T-helper 2 cell treated with Interferon-gamma antibody and Interleukin-4, amounts not matched to agents 100 ng/mL and 5 ng/mL, for 36 hours (primary cell): ENCODE data around the gene NOP14. TPM values are rescaled to one million over a fixed set of nuclear protein-coding genes. Genes with fewer than 3 reads are reported as not detected.

Source experiments
- intact Hi-C: fragments of 100-400 bp; cut with micrococcal nuclease; formaldehyde crosslinking; loops from one replicate; pipeline ENCODE4 v1.15.1; 2023
- total RNA-seq: library from RNA; stranded (reverse); gene quantifications from 2 replicates; pipeline ENCODE4 v1.2.3, GENCODE V29; 2022

Gene NOP14
- total RNA-seq, 1 donor from 2014 or later = 64.6 TPM

DNA sequence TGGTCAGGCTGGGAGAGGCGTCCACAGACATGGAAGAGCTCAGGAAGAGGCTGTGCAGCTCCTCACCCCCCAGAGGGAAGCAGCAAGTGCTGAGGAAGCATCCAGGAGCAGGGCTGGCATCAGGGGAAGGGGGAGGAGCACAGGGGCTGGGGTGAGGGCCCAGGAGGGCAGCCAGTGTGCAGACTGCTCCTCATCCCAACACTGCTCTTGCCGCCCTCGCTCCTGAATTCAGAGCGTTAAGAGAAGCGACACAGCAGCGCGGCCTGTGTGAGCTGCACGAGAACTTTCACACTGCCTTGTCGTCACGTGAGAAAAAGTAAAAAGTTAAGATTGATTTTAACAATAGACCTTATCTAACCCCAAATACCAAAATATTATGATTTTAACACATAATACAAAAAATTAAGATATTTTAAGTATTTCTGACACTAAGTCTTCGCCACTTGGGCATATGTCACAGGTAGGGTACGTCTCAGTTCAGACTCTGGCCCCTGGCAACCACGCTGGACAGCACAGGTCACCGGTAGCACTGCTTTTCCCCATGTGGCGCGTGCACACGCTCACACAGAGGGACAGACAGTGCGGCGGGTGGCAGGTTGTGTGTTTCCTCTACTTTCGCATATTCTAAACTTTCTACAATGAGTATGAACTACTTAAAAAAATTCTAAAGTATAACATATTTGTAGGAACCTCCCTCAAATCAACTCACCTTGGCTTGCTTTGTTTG lies 19.7 kb downstream of the NOP14 start:
- intact Hi-C loops = no loop called here

DNA sequence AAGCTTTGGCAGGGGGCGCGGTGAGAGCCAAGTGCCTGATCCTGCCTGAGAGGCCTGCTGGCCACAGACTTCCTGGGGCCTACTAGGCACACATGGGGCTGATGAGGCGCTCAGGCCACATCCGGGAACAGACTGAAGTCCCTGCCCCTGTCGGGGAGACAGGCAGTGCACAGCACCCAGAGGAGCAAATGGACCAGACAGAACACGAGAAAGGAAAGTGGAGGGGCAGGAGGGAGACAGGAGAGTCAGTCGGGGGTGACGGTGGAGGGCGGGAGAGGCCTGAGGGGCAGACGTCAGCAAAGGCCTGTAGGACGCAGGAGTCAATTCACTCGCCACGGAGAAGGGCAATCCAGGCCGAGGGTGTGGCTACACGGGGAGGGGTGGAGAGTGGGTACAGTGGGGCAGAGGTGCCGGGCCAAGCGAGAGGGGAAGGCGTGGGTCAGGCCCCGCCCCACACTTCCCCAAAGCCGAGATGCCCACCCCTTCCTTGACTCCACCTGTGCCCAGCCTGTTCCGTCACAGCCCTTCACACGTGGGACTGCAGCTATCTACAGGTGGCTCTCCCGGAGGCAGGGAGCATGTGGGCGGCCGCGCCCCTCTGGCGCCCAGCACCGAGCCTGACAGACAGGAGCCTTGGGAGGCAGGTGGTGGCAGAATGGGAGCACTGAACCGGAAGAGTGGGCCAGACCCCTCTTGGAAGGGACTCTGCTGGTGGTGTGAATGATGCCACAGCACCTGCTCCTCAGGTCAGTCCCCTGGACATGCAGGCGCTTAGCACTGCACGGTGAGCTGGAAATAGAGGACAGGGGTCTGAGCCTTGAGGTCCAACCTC lies 20.5 kb downstream of the NOP14 start:
- intact Hi-C loops = no loop called here

DNA sequence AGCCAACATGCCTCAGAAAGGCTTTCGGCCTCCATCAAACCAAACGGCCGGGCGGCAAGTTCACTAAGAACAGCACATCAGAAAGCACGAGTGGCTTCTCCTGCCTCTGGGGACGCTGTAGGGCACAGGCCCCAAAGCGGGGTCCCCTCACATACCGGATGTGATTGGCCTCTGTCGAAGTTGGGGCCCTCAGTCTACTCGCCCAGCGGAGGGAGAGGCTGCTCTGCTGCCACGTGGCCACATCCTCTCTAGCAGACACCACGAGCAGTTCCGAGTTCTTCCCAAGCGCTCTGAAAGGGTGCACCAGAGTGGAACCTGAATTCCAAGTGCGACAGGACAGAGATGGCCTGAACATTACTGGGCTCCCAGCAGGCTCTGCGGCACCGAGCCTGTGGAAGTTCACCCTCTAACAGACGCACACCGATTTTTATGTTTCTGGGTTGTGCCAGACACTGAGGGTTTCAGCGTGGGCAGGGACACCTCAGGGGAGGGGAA lies 21.1 kb downstream of the NOP14 start:
- intact Hi-C loops = no loop called here

DNA sequence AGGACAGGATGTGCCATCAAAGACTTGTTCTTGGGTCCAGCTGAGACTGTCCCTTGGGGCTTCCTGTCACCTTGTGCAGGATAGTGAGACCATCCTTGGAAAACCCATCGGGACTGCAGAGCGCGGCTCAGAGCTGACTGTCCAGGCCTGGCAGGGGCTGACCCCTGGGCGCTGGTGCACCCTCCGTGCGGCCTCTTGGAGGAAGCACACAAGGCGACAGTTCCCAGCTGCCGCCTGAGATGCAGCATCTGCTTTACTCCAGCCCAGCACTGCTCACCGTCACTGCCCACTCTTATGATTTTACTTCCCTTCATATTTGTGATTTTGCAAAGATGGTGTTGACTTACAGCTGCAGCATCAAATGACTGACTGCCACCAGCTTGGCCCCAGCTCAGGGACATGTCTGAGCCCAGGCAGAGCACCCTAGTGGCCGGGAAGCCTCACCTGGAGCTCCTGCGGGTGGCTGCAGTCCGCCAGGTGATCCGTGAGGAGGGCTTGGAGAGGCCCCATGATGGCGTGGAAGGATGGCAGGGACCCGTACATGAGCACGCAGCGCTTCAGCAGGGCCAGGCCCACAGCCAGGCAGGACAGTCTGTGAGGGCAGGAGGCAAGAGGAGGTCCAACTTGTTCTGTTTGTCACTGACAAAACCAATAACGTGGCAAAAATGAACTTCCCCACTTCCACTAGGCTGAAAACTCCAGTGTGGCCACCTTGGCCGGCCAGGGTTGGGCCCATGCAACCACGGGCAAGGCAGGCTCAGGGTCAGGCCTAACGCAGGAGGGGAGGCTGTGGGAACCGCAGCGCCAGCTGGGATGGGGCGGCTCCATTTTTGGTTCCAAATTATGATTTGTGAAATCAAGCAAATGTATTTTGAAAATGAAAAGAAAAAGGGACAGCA lies 21.8 kb downstream of the NOP14 start:
- intact Hi-C loops = no loop called here

DNA sequence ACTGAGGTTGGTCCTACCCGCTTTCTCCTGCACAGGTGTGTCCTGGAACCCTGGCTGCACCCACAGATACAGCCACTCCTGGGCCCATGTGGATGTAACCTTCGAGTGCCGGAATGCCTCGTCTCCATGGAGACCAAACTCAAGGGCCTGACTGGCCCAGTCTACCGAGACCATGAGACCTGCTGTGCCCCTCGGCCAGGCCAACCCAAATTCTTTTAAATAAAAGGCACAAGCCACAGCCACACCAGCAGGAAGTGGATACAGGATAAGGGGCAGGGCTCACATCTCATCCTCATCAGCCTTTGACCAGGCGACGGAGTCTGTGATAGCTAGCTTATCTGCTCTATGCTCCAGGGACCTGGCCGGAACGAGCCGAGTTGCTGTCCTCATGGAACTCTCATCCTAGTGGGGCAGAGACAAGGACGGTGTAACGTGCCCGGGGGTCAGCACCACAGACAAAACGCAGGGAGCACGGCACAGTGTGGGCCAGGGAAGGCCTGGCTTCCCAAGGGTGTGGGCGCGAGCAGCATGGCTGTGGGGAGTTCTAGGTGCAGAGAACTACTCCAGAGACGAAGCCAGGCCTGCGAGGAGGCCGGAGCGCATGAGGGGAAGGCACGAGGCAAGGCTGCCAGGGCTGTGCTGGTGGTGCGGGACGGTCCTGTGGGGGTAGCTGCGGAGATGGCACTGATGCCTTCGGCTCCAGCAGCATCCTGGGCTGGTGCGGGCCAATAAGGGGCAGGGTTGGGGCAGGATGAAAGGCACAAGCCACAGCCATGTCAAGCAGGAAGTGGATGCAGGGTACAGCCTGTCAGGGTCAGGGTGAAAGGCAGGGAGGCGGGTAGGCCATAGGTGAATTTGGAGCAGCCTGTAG lies 22.7 kb downstream of the NOP14 start:
- intact Hi-C loops = no loop called here

DNA sequence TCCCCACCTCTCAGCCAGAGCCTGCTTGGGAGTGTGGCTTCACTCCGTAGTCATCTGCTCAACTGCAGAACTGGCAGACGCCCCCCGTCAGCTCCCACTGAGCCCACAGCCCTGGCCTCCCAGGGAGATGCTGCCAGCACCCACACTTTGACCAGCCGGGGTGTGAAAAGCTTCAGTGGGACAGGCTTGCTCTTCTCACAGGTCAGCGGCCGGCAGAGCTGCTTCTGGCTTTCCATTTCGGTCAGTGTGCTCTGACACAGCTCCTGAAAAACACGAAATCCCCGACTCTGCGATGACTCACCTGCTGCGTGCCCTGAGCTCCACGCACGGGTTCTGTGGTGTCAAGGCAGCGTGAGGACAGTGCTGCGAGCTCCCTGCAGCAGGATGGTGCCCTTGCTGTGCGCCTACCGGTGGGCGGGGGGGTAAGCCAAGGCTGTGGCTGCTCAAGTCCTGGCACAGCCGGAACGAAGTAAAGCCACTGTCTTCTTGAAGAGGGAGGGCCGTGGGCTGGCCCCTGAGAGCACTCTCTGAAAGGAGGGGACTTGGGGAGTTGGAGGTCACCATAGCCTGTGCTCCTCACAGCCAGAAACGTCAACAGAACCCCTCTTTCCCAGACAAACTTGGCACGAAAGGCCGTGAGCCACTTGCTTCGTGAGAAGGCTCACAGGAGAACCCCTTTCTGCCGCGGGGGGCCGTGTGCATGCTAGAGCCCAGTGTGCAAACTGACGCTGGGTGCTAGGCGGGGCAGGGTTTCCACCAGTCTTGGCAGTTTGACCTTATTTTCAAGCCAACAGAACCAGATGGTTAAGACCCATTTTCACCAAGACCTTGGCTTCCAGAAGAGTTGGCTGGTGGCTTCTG lies 23.6 kb downstream of the NOP14 start:
- intact Hi-C loops = loop anchor here (5.0 to 10.0 kb wide), 2 partner anchors 95 to 192 kb away; partner anchors contain the start of gene ADD1

DNA sequence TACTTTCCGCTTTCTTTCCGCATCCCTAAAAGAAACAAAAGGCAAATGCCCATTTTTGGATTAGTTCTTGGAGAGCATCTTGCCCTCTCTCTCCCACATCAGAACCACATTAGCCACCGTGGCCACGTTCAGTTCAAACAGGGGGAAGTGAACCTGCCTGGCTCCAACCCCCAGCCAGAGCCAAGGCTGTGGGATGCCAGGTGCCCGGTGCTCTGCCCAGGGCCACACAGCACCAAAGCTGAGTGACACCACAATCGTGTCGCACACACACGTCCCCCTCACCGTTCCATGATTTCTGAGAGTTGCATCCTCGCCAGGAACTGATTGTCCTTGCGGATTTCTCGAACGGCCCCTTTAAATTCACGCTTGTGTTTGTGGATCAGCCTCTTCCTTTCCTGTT lies 24.3 kb downstream of the NOP14 start:
- intact Hi-C loops = loop anchor here (5.0 to 10.0 kb wide), 2 partner anchors 94 to 192 kb away; partner anchors contain the start of gene ADD1

DNA sequence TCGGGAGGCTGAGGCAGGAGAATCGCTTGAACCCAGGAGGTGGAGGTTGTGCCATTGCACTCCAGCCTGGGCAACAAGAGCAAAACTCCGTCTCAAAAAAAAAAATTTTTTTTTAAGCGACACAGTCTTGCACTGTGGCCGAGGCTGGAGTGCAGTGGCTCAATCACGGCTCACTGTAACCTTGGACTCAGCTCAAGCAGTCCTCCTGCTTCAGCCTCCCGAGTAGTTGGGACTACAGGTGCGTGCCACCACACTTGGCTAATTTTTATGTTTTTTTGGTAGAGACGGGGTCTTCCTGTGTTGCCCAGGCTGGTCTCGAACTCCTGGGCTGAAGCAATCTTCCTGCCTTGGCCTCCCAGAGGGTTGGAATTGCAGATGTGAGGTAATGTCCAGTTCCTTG lies 24.8 kb downstream of the NOP14 start:
- intact Hi-C loops = loop anchor here (5.0 to 10.0 kb wide), 2 partner anchors 94 to 191 kb away; partner anchors contain the start of gene ADD1

DNA sequence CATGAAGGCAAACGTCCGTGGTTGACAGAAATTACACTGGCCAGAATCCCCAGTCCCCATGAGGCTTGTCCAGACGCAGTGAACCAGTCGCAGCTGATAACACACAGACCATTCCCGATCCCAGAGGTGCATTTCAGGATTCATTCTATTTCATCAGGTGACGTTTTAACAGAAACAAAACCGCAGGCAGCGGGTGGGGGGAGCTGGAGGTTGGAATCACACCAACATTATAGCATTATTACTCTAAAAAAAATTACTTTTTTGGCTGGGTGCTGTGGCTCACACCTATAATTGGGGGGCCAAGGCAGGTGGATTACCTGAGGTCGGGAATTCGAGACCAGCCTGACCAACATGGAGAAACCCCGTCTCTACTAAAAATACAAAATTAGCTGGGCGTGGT lies 25.2 kb downstream of the NOP14 start:
- intact Hi-C loops = loop anchor here (2.0 to 10.0 kb wide), 3 partner anchors 17 to 191 kb away; partner anchors contain the start of gene ADD1

DNA sequence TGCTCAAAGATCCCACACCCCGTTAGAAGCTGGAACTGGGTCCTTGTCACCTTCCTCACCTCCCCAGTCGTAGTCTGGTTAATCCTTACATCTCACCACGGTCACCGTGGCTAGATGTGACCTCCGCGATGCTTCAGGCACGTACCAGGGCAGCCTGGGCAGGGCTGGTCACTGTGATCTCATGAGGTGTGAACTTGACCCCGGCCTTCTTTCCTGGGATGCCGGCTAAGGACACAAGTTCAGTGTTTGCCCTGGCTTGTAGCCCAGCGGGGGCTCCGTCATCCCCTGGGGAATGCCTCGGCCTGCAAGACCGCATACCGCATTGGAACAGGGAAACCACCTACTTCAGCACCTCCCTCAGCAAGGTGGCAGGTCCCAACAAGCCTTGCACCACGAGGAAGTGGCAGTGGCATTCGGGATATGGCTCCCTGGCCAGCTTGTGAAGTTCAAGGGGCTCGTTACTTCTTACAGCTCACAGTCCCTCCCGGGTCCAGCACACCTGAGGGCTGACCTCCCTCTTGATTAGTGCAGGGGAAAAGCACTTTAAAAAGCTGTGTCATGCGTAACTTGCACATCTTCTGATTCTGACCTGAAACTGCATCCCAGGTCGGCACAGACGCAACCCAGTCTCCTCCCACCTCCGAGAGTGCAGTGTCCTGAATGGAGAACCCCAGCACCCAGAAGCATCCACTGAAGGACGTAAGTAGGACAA lies 25.9 kb downstream of the NOP14 start:
- intact Hi-C loops = loop anchor here (2.0 to 10.0 kb wide), 3 partner anchors 17 to 190 kb away; partner anchors contain the start of gene ADD1

DNA sequence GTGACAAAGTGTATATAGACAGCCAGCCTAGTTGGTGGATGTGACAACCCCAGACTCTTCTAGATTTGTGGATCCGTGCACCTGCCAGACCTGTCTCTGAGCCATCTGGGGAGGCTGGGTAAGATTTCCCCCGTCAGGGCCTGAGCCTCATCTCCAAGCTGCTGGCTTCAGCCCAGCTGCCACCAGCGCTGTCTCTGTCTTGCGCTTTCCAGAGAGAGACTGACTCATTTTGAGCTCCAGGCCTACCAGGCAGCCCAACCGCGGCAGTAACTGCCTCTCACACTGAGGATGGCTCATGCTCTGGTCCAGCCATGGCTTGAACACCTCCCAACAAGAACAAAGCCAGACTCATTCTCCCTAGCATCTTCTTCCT lies 26.4 kb downstream of the NOP14 start:
- intact Hi-C loops = loop anchor here (2.0 to 10.0 kb wide), 3 partner anchors 18 to 189 kb away; partner anchors contain the start of gene ADD1

DNA sequence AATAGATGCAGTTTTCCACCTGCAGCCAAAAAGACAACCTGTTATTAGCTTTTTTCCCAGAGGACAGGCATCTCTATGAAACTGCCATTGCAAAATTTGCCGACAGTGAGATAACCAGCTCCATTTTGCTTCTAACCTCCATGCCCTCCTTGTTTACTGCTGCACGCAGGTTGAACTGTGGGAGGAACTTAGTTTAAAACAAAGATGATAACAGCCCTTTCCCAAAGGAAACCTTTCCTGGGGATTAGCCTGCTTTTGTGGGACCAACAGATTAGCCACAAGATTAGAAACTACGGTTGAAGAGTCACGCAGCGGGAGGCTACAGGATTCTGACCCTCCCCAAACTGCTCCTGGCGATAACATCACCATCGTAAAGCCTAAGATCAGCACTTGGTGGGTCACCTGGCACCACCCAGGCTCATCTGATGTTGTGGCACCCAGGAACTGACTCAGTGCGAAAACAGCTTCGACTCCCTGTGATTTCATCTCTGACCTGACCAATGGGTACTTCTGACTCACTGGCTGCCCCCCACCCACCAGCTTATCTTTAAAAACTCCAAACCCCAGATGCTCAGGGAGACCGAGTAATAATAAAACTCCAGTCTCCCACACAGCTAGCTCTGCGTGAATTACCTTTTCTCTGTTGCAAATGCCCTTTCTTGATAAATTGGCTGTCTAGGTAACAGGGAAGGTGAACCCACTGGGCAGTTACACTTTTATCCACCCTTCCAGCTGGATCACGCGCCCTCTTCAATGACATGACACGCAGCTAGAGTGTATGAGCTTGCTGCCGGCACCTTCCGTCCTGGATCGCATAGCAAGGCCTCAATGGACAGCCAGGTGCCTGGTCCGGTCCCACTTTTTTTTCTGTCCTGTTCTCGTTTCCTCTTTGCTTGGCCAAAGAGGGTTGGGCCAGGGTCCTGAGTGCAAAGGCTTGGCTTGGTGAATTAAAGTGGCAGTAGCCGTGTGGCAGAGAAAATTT lies 27.2 kb downstream of the NOP14 start:
- intact Hi-C loops = loop anchor here (1.0 to 10.0 kb wide), 6 partner anchors 19 to 189 kb away; partner anchors contain the start of genes ADD1, GRK4, HTT and HTT-AS

DNA sequence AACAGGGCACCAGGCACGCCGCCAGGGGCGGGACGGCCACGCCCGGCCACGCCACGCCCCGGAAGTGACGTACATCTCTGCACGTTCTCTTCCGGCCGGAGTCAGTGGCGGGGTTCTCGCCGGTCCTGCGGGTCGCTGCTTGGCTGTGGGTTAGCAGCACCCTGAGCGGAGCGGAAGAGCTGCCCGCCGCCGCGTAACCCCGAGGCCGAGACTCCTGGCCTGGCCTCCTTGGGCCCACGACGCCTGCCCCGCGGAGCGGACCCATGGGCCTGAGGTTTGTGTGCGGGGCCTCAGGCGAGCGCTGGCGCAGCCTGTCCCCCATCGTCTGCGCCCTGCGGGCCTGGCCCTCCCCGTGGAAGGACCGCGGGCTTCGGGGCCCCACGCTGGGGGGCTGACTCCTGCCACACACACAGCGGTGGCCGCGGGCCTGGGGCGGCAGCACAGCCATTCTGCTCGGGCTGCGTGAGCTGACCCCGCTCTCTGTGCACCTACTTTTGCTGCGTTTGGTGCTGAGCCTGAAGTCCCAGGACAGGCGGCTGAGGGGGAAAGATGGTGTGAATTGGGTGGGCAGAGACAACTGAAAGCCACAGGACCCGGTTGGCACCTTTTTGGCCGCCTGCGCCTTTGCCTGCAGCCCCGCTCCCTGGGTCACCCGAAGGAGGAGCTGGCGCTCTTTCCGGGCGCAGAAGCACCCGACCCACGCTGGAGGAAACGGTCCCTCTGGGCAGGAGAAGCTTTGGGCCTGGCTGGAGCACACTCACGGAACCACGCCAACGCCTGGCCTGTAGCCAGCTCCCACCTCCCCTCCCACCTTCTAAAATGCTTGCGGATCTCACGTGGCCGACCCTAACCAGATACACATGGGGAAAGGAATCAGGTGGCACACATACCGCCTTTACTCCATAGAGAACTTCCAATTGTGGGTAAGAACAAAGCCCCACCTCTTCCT lies 28.1 kb downstream of the NOP14 start:
- intact Hi-C loops = loop anchor here (1.0 to 10.0 kb wide), 6 partner anchors 28 to 188 kb away; partner anchors contain the start of genes ADD1, GRK4, HTT and HTT-AS

DNA sequence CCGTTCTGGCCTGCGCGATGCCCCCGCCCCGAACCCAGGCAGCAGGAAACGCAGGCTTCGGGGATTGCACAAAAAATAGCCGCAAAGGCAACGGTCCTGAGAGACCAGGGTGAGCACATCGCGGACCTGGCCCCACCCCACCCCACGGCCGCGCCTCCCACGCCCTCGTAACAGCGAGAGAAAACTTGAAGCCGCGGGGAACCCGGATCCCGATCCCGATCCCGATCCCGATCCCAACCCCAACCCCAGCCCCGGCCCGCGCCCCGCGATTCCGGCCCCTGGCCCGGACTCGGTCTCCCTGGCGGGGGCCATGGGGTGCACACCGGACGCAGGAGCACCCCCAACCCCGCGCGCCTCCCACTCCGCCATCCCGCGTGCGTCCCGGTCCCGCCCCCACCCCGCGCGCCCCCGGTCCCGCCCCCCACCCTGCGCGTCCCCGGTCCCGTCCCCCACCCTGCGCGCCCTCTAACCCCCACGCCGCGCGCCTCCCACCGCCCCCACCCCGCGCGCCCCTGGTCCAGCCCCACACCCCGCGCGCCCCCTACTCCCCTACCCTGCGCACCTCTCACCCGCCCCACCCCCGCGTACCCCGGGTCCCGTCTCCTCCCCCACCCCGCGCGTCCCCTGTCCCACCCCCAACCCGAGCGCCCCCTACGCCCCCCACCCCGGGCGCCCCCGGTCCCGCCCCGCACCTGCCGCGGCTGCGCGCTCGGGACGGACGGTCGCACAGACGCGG lies 29.0 kb downstream of the NOP14 start:
- intact Hi-C loops = loop anchor here (1.0 to 10.0 kb wide), 4 partner anchors 29 to 178 kb away; partner anchors contain the start of genes ADD1, GRK4, NOP14 and TNIP2

DNA sequence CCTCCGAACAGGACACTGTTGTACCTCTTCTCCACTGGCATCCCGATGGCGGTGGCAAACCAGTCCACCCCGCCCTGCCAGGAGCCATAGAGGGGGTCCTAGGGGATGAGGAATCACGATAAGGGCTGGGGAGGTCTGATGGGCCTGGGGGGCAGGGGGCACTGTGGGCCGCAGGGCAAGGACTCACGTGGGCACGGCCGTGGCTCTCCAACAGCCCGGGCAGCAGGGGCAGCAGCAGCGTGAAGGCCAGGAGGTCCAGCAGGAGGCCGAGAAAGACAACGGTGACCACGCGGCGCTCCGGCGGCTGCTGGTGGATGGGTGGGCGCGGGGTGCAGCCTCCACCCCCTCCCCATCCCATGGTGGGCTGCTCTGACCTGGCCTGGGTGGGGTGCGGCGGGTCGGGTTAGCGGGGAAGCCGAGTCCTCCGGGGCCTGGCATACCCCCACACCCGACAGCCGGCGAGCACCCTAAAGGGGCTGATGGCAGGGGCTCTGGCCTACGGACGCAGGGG lies 29.6 kb downstream of the NOP14 start:
- intact Hi-C loops = loop anchor here (1.0 to 10.0 kb wide), 4 partner anchors 29 to 177 kb away; partner anchors contain the start of genes ADD1, GRK4, NOP14 and TNIP2
